NT2/D1 (cell line): ENCODE data around the gene FFAR2.
"Not testable (repeated sequence)": the region's sequence is repeated elsewhere in the genome, so short reads cannot be mapped to it uniquely, and the experiment has no call there.

Experiments used
- DNase-seq: peaks from one replicate; pipeline ENCODE4 v3.0.0-alpha.2; 2011; ENCODE audit warnings: low read depth, low spot score
- H3K27me3 ChIP-seq: 2 replicates; pipeline ENCODE4 v1.6.0; 2011; ENCODE audit warnings: mild to moderate bottlenecking; ENCODE audit not compliant: insufficient read length, insufficient read depth
- H3K36me3 ChIP-seq: 2 replicates; pipeline ENCODE4 v1.6.1; 2011; ENCODE audit warnings: mild to moderate bottlenecking, low read length, mixed read lengths; ENCODE audit not compliant: insufficient read depth, insufficient read length
- H3K4me1 ChIP-seq: 2 replicates; pipeline ENCODE4 v1.5.1; 2011; ENCODE audit not compliant: insufficient read depth, insufficient read length
- H3K4me3 ChIP-seq: 2 replicates; pipeline ENCODE4 v1.5.1; 2011; ENCODE audit warnings: low read depth; ENCODE audit not compliant: insufficient read length
- H3K9ac ChIP-seq: 2 replicates; pipeline ENCODE4 v1.6.0; 2011; ENCODE audit warnings: low read depth; ENCODE audit not compliant: insufficient read length
- H3K9me3 ChIP-seq: 2 replicates; pipeline ENCODE4 v1.5.1; 2011; ENCODE audit warnings: mild to moderate bottlenecking, low read length; ENCODE audit not compliant: insufficient read depth
- SUZ12 ChIP-seq: IDR thresholded peaks from 2 replicates; pipeline ENCODE4 v1.6.1; 2011; ENCODE audit not compliant: insufficient read length, insufficient read depth; ENCODE audit errors: extremely low read depth
- YY1 ChIP-seq: IDR thresholded peaks from 2 replicates; pipeline ENCODE4 v1.6.1; 2011; ENCODE audit not compliant: insufficient read length, insufficient read depth
- ZNF274 ChIP-seq: IDR thresholded peaks from 2 replicates; pipeline ENCODE4 v1.6.1; 2011; ENCODE audit warnings: mild to moderate bottlenecking, low read depth, low read length

Gene FFAR2

GRCh38 chr19:35458731-35459391 lies 10.8 kb downstream of the FFAR2 start:
- Histone ChIP-seq H3K36me3 (no peaks in the 10 kb centered on the region), H3K4me1 (peaks cover 5% of the 10 kb centered on the region), H3K9me3 (no peaks in the 10 kb centered on the region), H3K27me3 (no peaks in the 10 kb centered on the region), H3K9ac (no peak overlapping the region), H3K4me3 (no peak overlapping the region)
- DNase-seq, result no peak
- TF ChIP-seq SUZ12 (no peak), ZNF274 (no peak), YY1 (no peak)

- Histone ChIP-seq H3K27me3 (no peaks in the 10 kb centered on the region), H3K9me3 (no peaks in the 10 kb centered on the region), H3K4me3 (no peak overlapping the region), H3K9ac (no peak overlapping the region), H3K36me3 (no peaks in the 10 kb centered on the region), H3K4me1 (peaks cover 5% of the 10 kb centered on the region)
- TF ChIP-seq SUZ12 (no peak), YY1 (no peak), ZNF274 (no peak)
- DNase-seq, result no peak
Observed at GRCh38 chr19:35459414-35460082, 11.5 kb downstream of the FFAR2 start.

- no peak for DNase-seq
- no peaks in the 10 kb centered on the region for H3K27me3 ChIP-seq
- peaks cover 5% of the 10 kb centered on the region for H3K4me1 ChIP-seq
- no peak overlapping the region for H3K9ac ChIP-seq
- H3K36me3 ChIP-seq, result no peaks in the 10 kb centered on the region
- H3K4me3 ChIP-seq, result no peak overlapping the region
- no peaks in the 10 kb centered on the region for H3K9me3 ChIP-seq
- TF ChIP-seq SUZ12 (no peak), YY1 (no peak), ZNF274 (no peak)
Observed at GRCh38 chr19:35460608-35461007, 12.6 kb downstream of the FFAR2 start.

- H3K27me3 ChIP-seq, result no peaks in the 10 kb centered on the region
- no peak for DNase-seq
- no peak for TF ChIP-seq YY1
- TF ChIP-seq ZNF274, result no peak
- no peak for TF ChIP-seq SUZ12
- H3K36me3 ChIP-seq, result no peaks in the 10 kb centered on the region
- H3K4me3 ChIP-seq, result no peak overlapping the region
- peaks cover 5% of the 10 kb centered on the region for H3K4me1 ChIP-seq
- H3K9me3 ChIP-seq, result no peaks in the 10 kb centered on the region
- no peak overlapping the region for H3K9ac ChIP-seq
Observed at GRCh38 chr19:35461060-35461459, 13.0 kb downstream of the FFAR2 start.

- H3K4me3 ChIP-seq, DNase-seq, H3K9ac ChIP-seq, H3K27me3 ChIP-seq, H3K36me3 ChIP-seq, H3K4me1 ChIP-seq, H3K9me3 ChIP-seq: not testable (repeated sequence)
Observed at GRCh38 chr19:35461788-35462187, 13.7 kb downstream of the FFAR2 start.

GRCh38 chr19:35462476-35462953 lies 14.5 kb downstream of the FFAR2 start:
- no peak for TF ChIP-seq ZNF274
- TF ChIP-seq YY1, result no peak
- TF ChIP-seq SUZ12, result no peak
- Histone ChIP-seq H3K27me3 (no peaks in the 10 kb centered on the region), H3K4me3 (no peak overlapping the region), H3K36me3 (no peaks in the 10 kb centered on the region), H3K9me3 (no peaks in the 10 kb centered on the region), H3K9ac (no peak overlapping the region), H3K4me1 (peaks cover 5% of the 10 kb centered on the region)
- no peak for DNase-seq

GRCh38 chr19:35462956-35463355 lies 14.9 kb downstream of the FFAR2 start:
- H3K36me3 ChIP-seq, H3K9me3 ChIP-seq, H3K27me3 ChIP-seq, H3K9ac ChIP-seq, DNase-seq, H3K4me1 ChIP-seq, H3K4me3 ChIP-seq: not testable (repeated sequence)
